ENCODE data around the gene UBE2V1.

GRCh38 chr20:50111829-50112495 is 988 bp downstream of the UBE2V1 start:
- TF ChIP-seq CTCF (IDR thresholded peaks at IDR 0.05; ENCODE audit: low read length) (no peak), EZH2 (optimal IDR thresholded peaks at IDR 0.05; ENCODE audit: low read depth, low read length) (no peak), EZH2phosphoT487 (IDR thresholded peaks at IDR 0.05; ENCODE audit: low read length) (no peak)
